GM23338 (cell line): Measurements from ENCODE around the gene SLX4IP.

Experiments used
- CREB1 ChIP-seq: fragments of 250-450 bp; sonication (Bioruptor Pico); IDR thresholded peaks from 2 replicates; pipeline ENCODE4 v1.5.0; 2020; ENCODE audit warnings: low read depth, mild to moderate bottlenecking, moderate library complexity
- CTCF ChIP-seq, 2 experiments: fragments of 200-600 bp in 1 of 2; sonication (generic) in 1 of 2; conservative IDR thresholded peaks; 2 replicates each; pipeline versions ENCODE4 v1.5.1 to v1.6.1; 2016 to 2017; ENCODE audit warnings: antibody characterized with exemption in 2 of 2, low read depth in 2 of 2, mild to moderate bottlenecking in 2 of 2, moderate library complexity in 1 of 2
- EZH2 ChIP-seq: fragments of 200-600 bp; sonication (generic); IDR thresholded peaks from one replicate; pipeline ENCODE4 v1.8.0; 2017; ENCODE audit warnings: antibody characterized with exemption, mild to moderate bottlenecking, low read depth; ENCODE audit not compliant: unreplicated experiment
- EZH2phosphoT487 ChIP-seq: fragments of 200-600 bp; sonication (generic); IDR thresholded peaks from one replicate; pipeline ENCODE4 v1.8.1; 2018; ENCODE audit warnings: antibody characterized with exemption; ENCODE audit not compliant: unreplicated experiment
- POLR2AphosphoS5 ChIP-seq: IDR thresholded peaks from 2 replicates; pipeline ENCODE4 v1.6.1; 2016; ENCODE audit warnings: antibody characterized with exemption, low read depth
- REST ChIP-seq: IDR thresholded peaks from one replicate; pipeline ENCODE4 v1.6.1; 2018; ENCODE audit warnings: antibody characterized with exemption; ENCODE audit not compliant: unreplicated experiment
- ZNF331 ChIP-seq: fragments of 250-450 bp; sonication (Bioruptor Pico); IDR thresholded peaks from 2 replicates; pipeline ENCODE4 v1.5.0; 2020; ENCODE audit warnings: low read depth, mild to moderate bottlenecking, moderate library complexity

GRCh38 chr20:10653599-10654249 is 218.6 kb downstream of the SLX4IP start:
- TF ChIP-seq CTCF (conservative IDR thresholded peaks at IDR 0.05; ENCODE audit: low read depth in 2 of 2) (no peak), REST (no peak), CREB1 (CRISPR knock-in tag) (no peak), EZH2phosphoT487 (no peak), POLR2AphosphoS5 (no peak), ZNF331 (CRISPR knock-in tag) (no peak), EZH2 (no peak)
